AML-193 (cell line): ENCODE results near the gene TTC28.
"Not testable (repeated sequence)": the region's sequence is repeated elsewhere in the genome, so short reads cannot be mapped to it uniquely, and the experiment has no call there.

Experiments used
- DNase-seq, 2 experiments: peaks; one replicate each; lab custom pipeline; 2025; lab: John Stamatoyannopoulos, UW

Gene TTC28

GRCh38 chr22:28679611-28680287 lies at the start of gene TTC28:
TSS of gene TTC28 (minus strand) at chr22:28679840. CDS start at chr22:28679723, 117 bp downstream.
- not testable (repeated sequence) for DNase-seq

GRCh38 chr22:28728621-28729313 lies 49.1 kb upstream of the TTC28 start:
- DNase-seq: no peak

GRCh38 chr22:28728002-28728401 lies 48.4 kb upstream of the TTC28 start:
- no peak for DNase-seq

GRCh38 chr22:28718044-28718443 lies 38.4 kb upstream of the TTC28 start:
- no peak for DNase-seq

- no peak for DNase-seq
Observed at GRCh38 chr22:28716686-28717085, 37.0 kb upstream of the TTC28 start.

GRCh38 chr22:28715611-28716010 lies 36.0 kb upstream of the TTC28 start:
- DNase-seq: no peak

GRCh38 chr22:28714043-28714628 lies 34.5 kb upstream of the TTC28 start:
- no peak for DNase-seq

- peak in 1 of 2 experiments; percentile 28 for DNase-seq
Observed at GRCh38 chr22:28711820-28712777, 32.5 kb upstream of the TTC28 start.

- no peak for DNase-seq
Observed at GRCh38 chr22:28711341-28711740, 31.7 kb upstream of the TTC28 start.

- DNase-seq: no peak
Observed at GRCh38 chr22:28710576-28711191, 31.0 kb upstream of the TTC28 start.

GRCh38 chr22:28710107-28710506 lies 30.5 kb upstream of the TTC28 start:
- no peak for DNase-seq

- no peak for DNase-seq
Observed at GRCh38 chr22:28706845-28707244, 27.2 kb upstream of the TTC28 start.

- no peak for DNase-seq
Observed at GRCh38 chr22:28703436-28703835, 23.8 kb upstream of the TTC28 start.

- DNase-seq: no peak
Observed at GRCh38 chr22:28702891-28703290, 23.3 kb upstream of the TTC28 start.

- DNase-seq: not testable (repeated sequence)
Observed at GRCh38 chr22:28693041-28693760, 13.6 kb upstream of the TTC28 start.

GRCh38 chr22:28689796-28690195 lies 10.2 kb upstream of the TTC28 start:
- DNase-seq: not testable (repeated sequence)

- not testable (repeated sequence) for DNase-seq
Observed at GRCh38 chr22:28682966-28683365, 3.3 kb upstream of the TTC28 start.

GRCh38 chr22:28680813-28681490 lies 1.3 kb upstream of the TTC28 start:
- DNase-seq: not testable (repeated sequence)

GRCh38 chr22:28678778-28679610 lies 646 bp downstream of the TTC28 start:
- DNase-seq: not testable (repeated sequence)
